HCT116 (cell line): Measurements from ENCODE around the gene CCDC174. TPM values are rescaled to one million over a fixed set of nuclear protein-coding genes. Genes with fewer than 3 reads are reported as not detected.

Experiments used
- ATAC-seq: fragments of 200-7000 bp; cut with Tn5 transposase; 2 replicates; pipeline ENCODE4 v1.9.1; 2020; ENCODE audit warnings: mild to moderate bottlenecking, moderate library complexity
- BruUV-seq: library from RNA; stranded (reverse); fragments of 400-500 nt; replicated peaks from 2 replicates; lab custom pipeline; 2021; lab: Mats Ljungman, UMichigan
- CTCF ChIA-PET: fragments of 300-600 bp; sonication (Branson Sonifier 250); formaldehyde crosslinking; loops from one replicate; lab custom pipeline; 2021; ENCODE audit warnings: antibody characterized with exemption; lab: Charles Lee
- POLR2A ChIA-PET: fragments of 300-600, 350-600 bp; sonication (Branson Sonifier 250); formaldehyde crosslinking; loops from one replicate; lab custom pipeline; 2021; ENCODE audit warnings: antibody characterized with exemption; lab: Charles Lee
- RAD21 ChIA-PET, 2 experiments: fragments of 300-600 bp; sonication (Branson Sonifier 250); formaldehyde crosslinking; loops; one replicate each; lab custom pipeline; 2023; ENCODE audit warnings: low total read pairs in 2 of 2; ENCODE audit not compliant: uncharacterized antibody in 2 of 2, unreplicated experiment in 2 of 2, low non-redundant PET in 1 of 2; lab: Charles Lee
- DNase-seq: peaks from one replicate; pipeline ENCODE4 v3.0.0-alpha.2; 2010; ENCODE audit warnings: low read depth, low spot score
- H2AFZ ChIP-seq: fragments of 200-600 bp; shearing (Covaris generic), sonication (generic); 2 replicates; pipeline ENCODE4 v1.6.1; 2017; ENCODE audit warnings: low read depth, mixed run types, mixed read lengths, antibody characterized with exemption, low read length; ENCODE audit not compliant: poor library complexity, severe bottlenecking
- H3K27ac ChIP-seq: 2 replicates; pipeline ENCODE4 v1.5.1; 2012; ENCODE audit warnings: low read depth, low read length
- H3K27me3 ChIP-seq: fragments of 200-600 bp; sonication (generic); 2 replicates; pipeline ENCODE4 v1.6.1; 2016; ENCODE audit warnings: mixed run types, low read length, mixed read lengths; ENCODE audit not compliant: insufficient read depth
- H3K36me3 ChIP-seq, 2 experiments: fragments of 200-500 bp in 1 of 2; fragments of 200-600 bp in 1 of 2; sonication (Bioruptor generic) in 1 of 2; sonication (generic) in 1 of 2; 2 replicates each; pipeline versions ENCODE4 v1.5.1 to v1.6.1; 2014 to 2016; ENCODE audit warnings: low read length in 2 of 2, inconsistent platforms in 1 of 2, mixed read lengths in 1 of 2, mixed run types in 1 of 2; ENCODE audit not compliant: insufficient read depth in 2 of 2, control insufficient read depth in 1 of 2
- H3K4me1 ChIP-seq, 2 experiments: fragments of 200-600 bp in 1 of 2; sonication (generic) in 1 of 2; 2 replicates each; pipeline versions ENCODE4 v1.5.1 to v1.6.1; 2012 to 2017; ENCODE audit warnings: low read length in 2 of 2, inconsistent platforms in 1 of 2, mild to moderate bottlenecking in 1 of 2, mixed read lengths in 1 of 2, mixed run types in 1 of 2, moderate library complexity in 1 of 2; ENCODE audit not compliant: insufficient read depth in 2 of 2, control insufficient read depth in 1 of 2
- H3K4me2 ChIP-seq: fragments of 200-600 bp; sonication (generic); 2 replicates; pipeline ENCODE4 v1.6.1; 2017; ENCODE audit warnings: mixed run types, low read length, mixed read lengths
- H3K4me3 ChIP-seq, 2 experiments: fragments of 200-600 bp in 1 of 2; sonication (generic) in 1 of 2; replicated peaks in 1 of 2; 2 replicates each; pipeline ENCODE4 v1.5.1; 2011 to 2016; ENCODE audit warnings: low read length in 2 of 2, control low read depth in 1 of 2, low read depth in 1 of 2, mild to moderate bottlenecking in 1 of 2, mixed read lengths in 1 of 2, mixed run types in 1 of 2
- H3K79me2 ChIP-seq: fragments of 200-600 bp; sonication (generic); 2 replicates; pipeline ENCODE4 v1.6.1; 2017; ENCODE audit warnings: mild to moderate bottlenecking, mixed run types, low read length, moderate library complexity, mixed read lengths; ENCODE audit not compliant: insufficient read depth
- H3K9ac ChIP-seq: fragments of 200-600 bp; sonication (generic); 2 replicates; pipeline ENCODE4 v1.6.1; 2016; ENCODE audit warnings: low read length, mixed read lengths
- H3K9me2 ChIP-seq: fragments of 200-600 bp; sonication (generic), shearing (Covaris generic); 2 replicates; pipeline ENCODE4 v1.6.1; 2017; ENCODE audit warnings: mixed run types, mild to moderate bottlenecking, moderate library complexity; ENCODE audit not compliant: insufficient read depth
- H3K9me3 ChIP-seq, 2 experiments: fragments of 200-500 bp in 1 of 2; fragments of 200-600 bp in 1 of 2; sonication (Bioruptor generic) in 1 of 2; sonication (generic) in 1 of 2; 2 replicates each; pipeline ENCODE4 v1.6.1; 2014 to 2017; ENCODE audit warnings: low read length in 2 of 2, mixed read lengths in 2 of 2, inconsistent platforms in 1 of 2, low read depth in 1 of 2, mild to moderate bottlenecking in 1 of 2, mixed run types in 1 of 2, moderate library complexity in 1 of 2; ENCODE audit not compliant: control insufficient read depth in 1 of 2, insufficient read depth in 1 of 2
- H4K20me1 ChIP-seq: fragments of 200-600 bp; sonication (generic), shearing (Covaris generic); 2 replicates; pipeline ENCODE4 v1.6.1; 2017; ENCODE audit warnings: mixed run types, mild to moderate bottlenecking, moderate library complexity; ENCODE audit not compliant: insufficient read depth
- CEBPB ChIP-seq: IDR thresholded peaks from 2 replicates; pipeline ENCODE4 v1.6.1; 2012; ENCODE audit warnings: low read depth
- ELF1 ChIP-seq: IDR thresholded peaks from 2 replicates; pipeline ENCODE4 v1.6.1; 2012; ENCODE audit warnings: low read depth, borderline replicate concordance
- EZH2 ChIP-seq: fragments of 200-600 bp; sonication (generic); IDR thresholded peaks from 2 replicates; pipeline ENCODE4 v1.6.1; 2017; ENCODE audit warnings: antibody characterized with exemption, mixed run types
- EZH2phosphoT487 ChIP-seq: fragments of 200-600 bp; IDR thresholded peaks from 2 replicates; pipeline ENCODE4 v1.6.1; 2018; ENCODE audit warnings: antibody characterized with exemption, borderline replicate concordance
- JUND ChIP-seq: IDR thresholded peaks from 2 replicates; pipeline ENCODE4 v1.6.1; 2012
- POLR2A ChIP-seq: IDR thresholded peaks from 2 replicates; pipeline ENCODE4 v1.7.0; 2011; ENCODE audit warnings: borderline replicate concordance; ENCODE audit not compliant: insufficient read depth, insufficient read length; ENCODE audit errors: extremely low read depth
- RAD21 ChIP-seq: IDR thresholded peaks from 2 replicates; pipeline ENCODE4 v1.6.1; 2012; ENCODE audit warnings: low read depth, mild to moderate bottlenecking
- SIN3A ChIP-seq: IDR thresholded peaks from 2 replicates; pipeline ENCODE4 v1.6.1; 2012; ENCODE audit warnings: low read depth
- SP1 ChIP-seq: IDR thresholded peaks from 2 replicates; pipeline ENCODE4 v1.6.1; 2012; ENCODE audit warnings: low read depth
- SRF ChIP-seq: IDR thresholded peaks from 2 replicates; pipeline ENCODE4 v1.6.1; 2012; ENCODE audit warnings: low read depth
- YY1 ChIP-seq: IDR thresholded peaks from 2 replicates; pipeline ENCODE4 v1.6.1; 2011; ENCODE audit warnings: low read length, low read depth, moderate library complexity, mild to moderate bottlenecking; ENCODE audit not compliant: insufficient replicate concordance; ENCODE audit errors: extremely low read depth
- ZNF274 ChIP-seq: fragments of 200-500 bp; sonication (Bioruptor generic); IDR thresholded peaks from 2 replicates; pipeline ENCODE4 v1.6.1; 2014; ENCODE audit warnings: mild to moderate bottlenecking, low read depth, low read length, inconsistent platforms
- intact Hi-C: fragments of 100-400 bp; cut with micrococcal nuclease; formaldehyde crosslinking; loops from 2 replicates; pipeline ENCODE4 v1.10.0; 2022
- total RNA-seq: library from RNA; stranded (reverse); gene quantifications from one replicate; pipeline ENCODE4 v1.2.1, GENCODE V29; 2021; ENCODE audit not compliant: unreplicated experiment
- TF ChIP-seq, protein P1 (sequence below): IDR thresholded peaks from 2 replicates; pipeline ENCODE4 v1.6.1; 2012
- TF ChIP-seq, protein P2 (sequence below), 3 experiments: fragments of 200-600 bp in 1 of 3; sonication (generic) in 1 of 3; IDR thresholded peaks in 2 of 3; conservative IDR thresholded peaks in 1 of 3; 2 replicates each; pipeline ENCODE4 v1.5.1; 2012 to 2017; ENCODE audit warnings: low read depth in 2 of 3, low read length in 2 of 3, antibody characterized with exemption in 1 of 3, borderline replicate concordance in 1 of 3, control low read depth in 1 of 3, mild to moderate bottlenecking in 1 of 3, mixed read lengths in 1 of 3, mixed run types in 1 of 3, moderate library complexity in 1 of 3; ENCODE audit not compliant: insufficient read depth in 1 of 3
- TF ChIP-seq, protein P3 (sequence below): IDR thresholded peaks from 2 replicates; pipeline ENCODE4 v1.6.1; 2012; ENCODE audit warnings: low read depth

The CCDC174 gene
- total RNA-seq, 1 experiment from 2014 or later = 15.6 TPM

DNA sequence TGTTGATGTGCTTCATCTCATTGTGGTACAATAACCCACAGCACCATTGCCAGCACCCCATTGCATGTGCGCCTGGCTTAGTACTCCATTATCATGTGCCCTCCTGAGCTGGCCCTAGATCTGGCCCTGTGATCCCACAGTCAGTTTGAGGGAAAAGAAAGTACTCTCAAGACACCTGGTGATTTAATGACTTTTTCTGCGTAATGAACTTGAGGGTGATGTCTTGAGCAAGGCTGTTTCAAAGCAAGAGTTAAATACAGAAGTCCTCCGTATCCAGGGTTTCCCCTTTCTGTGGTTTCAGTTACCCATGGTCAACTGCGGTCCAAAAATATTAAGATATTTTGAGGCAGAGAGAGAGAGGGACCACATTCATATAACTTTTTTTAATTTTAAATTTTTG is 39.7 kb downstream of the CCDC174 start:
- TF ChIP-seq RAD21 (no peak), CEBPB (no peak), SRF (no peak), JUND (no peak), ZNF274 (no peak), EZH2phosphoT487 (no peak), SP1 (no peak), SIN3A (no peak), EZH2 (no peak), POLR2A (no peak), ELF1 (no peak), YY1 (no peak)
- TF ChIP-seq, protein P1, sequence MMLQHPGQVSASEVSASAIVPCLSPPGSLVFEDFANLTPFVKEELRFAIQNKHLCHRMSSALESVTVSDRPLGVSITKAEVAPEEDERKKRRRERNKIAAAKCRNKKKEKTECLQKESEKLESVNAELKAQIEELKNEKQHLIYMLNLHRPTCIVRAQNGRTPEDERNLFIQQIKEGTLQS = no peak
- TF ChIP-seq, protein P2, sequence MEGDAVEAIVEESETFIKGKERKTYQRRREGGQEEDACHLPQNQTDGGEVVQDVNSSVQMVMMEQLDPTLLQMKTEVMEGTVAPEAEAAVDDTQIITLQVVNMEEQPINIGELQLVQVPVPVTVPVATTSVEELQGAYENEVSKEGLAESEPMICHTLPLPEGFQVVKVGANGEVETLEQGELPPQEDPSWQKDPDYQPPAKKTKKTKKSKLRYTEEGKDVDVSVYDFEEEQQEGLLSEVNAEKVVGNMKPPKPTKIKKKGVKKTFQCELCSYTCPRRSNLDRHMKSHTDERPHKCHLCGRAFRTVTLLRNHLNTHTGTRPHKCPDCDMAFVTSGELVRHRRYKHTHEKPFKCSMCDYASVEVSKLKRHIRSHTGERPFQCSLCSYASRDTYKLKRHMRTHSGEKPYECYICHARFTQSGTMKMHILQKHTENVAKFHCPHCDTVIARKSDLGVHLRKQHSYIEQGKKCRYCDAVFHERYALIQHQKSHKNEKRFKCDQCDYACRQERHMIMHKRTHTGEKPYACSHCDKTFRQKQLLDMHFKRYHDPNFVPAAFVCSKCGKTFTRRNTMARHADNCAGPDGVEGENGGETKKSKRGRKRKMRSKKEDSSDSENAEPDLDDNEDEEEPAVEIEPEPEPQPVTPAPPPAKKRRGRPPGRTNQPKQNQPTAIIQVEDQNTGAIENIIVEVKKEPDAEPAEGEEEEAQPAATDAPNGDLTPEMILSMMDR (IDR thresholded peaks at IDR 0.05 in 2 of 3, conservative IDR thresholded peaks at IDR 0.05 in 1 of 3; ENCODE audit: borderline replicate concordance in 1 of 3, insufficient read depth in 1 of 3, low read depth in 2 of 3, low read length in 2 of 3) = no peak
- TF ChIP-seq, protein P3, sequence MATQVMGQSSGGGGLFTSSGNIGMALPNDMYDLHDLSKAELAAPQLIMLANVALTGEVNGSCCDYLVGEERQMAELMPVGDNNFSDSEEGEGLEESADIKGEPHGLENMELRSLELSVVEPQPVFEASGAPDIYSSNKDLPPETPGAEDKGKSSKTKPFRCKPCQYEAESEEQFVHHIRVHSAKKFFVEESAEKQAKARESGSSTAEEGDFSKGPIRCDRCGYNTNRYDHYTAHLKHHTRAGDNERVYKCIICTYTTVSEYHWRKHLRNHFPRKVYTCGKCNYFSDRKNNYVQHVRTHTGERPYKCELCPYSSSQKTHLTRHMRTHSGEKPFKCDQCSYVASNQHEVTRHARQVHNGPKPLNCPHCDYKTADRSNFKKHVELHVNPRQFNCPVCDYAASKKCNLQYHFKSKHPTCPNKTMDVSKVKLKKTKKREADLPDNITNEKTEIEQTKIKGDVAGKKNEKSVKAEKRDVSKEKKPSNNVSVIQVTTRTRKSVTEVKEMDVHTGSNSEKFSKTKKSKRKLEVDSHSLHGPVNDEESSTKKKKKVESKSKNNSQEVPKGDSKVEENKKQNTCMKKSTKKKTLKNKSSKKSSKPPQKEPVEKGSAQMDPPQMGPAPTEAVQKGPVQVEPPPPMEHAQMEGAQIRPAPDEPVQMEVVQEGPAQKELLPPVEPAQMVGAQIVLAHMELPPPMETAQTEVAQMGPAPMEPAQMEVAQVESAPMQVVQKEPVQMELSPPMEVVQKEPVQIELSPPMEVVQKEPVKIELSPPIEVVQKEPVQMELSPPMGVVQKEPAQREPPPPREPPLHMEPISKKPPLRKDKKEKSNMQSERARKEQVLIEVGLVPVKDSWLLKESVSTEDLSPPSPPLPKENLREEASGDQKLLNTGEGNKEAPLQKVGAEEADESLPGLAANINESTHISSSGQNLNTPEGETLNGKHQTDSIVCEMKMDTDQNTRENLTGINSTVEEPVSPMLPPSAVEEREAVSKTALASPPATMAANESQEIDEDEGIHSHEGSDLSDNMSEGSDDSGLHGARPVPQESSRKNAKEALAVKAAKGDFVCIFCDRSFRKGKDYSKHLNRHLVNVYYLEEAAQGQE = no peak
- TF ChIP-seq, all 23 proteins: peak for 0
- Histone ChIP-seq H3K79me2 (no peaks in the 10 kb centered on the region), H3K9ac (no peak overlapping the region), H3K9me3 (no peaks in the 10 kb centered on the region), H3K4me2 (no peak overlapping the region), H3K36me3 (no peaks in the 10 kb centered on the region), H3K4me3 (no peak overlapping the region), H3K27me3 (no peaks in the 10 kb centered on the region), H3K9me2 (no peaks in the 10 kb centered on the region), H2AFZ (no peak overlapping the region), H4K20me1 (no peaks in the 10 kb centered on the region), H3K27ac (no peak overlapping the region), H3K4me1 (no peaks in the 10 kb centered on the region)
- DNase-seq (no peak), ATAC-seq (no peak)
- ChIA-PET CTCF (no interaction called here), RAD21 (no interaction called here), POLR2A (no interaction called here)
- intact Hi-C loops = no loop called here
- BruUV-seq = no TSS peak
